ENCODE data around the gene PGLYRP4.

DNA sequence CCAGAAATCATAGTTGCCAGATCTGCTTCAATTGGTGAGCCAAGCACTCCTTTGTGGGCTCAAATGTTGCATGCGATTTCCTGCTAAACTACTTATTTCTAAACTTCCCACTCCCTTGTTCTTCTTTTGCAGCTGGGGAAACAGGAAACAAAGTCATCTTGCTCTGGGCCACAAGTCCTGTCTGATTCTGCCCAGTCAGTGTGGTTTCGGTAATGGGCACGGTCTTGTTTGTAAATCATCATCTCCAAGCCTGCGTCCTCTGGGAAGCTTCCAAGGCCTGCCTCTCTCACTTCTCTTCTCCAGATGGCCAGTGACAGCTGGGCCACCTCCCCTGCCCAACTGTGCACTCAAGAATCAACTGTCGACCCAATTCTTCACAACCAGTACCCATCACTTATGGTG, 37.9 kb upstream of the PGLYRP4 start:
- TF ChIP-seq CTCF (IDR thresholded peaks at IDR 0.05) (no peak), POLR2A (IDR thresholded peaks at IDR 0.05) (no peak)

Data from adrenal gland (tissue), 5 donors.